Measurements from ENCODE around the gene WDR59. TPM values are rescaled to one million over a fixed set of nuclear protein-coding genes. Genes with fewer than 3 reads are reported as not detected.
"Not testable (repeated sequence)": the region's sequence is repeated elsewhere in the genome, so short reads cannot be mapped to it uniquely, and the experiment has no call there.

Gene WDR59
- total RNA-seq, 2 experiments from 2014 or later: 58.3 to 58.4 TPM

- peaks cover 50% of the 10 kb centered on the region for H3K36me3 Mint-ChIP-seq
- H3K27ac Mint-ChIP-seq: no peak overlapping the region
These were observed 62.5 kb downstream of the WDR59 start for GRCh38 chr16:74922150-74923138.

GRCh38 chr16:74921051-74921450 is 63.9 kb downstream of the WDR59 start:
- Mint-ChIP-seq H3K4me3 (no peak overlapping the region), H3K4me1 (no peaks in the 10 kb centered on the region), H3K36me3 (peaks cover 62% of the 10 kb centered on the region), H3K27me3 (no peaks in the 10 kb centered on the region), H3K9me3 (no peaks in the 10 kb centered on the region), H3K27ac (no peak overlapping the region)
- no peak for DNase-seq

More at GRCh38 chr16:74922150-74923138, 62.5 kb downstream of the WDR59 start:
- Mint-ChIP-seq H3K4me1 (no peaks in the 10 kb centered on the region), H3K4me3 (no peak overlapping the region), H3K9me3 (no peaks in the 10 kb centered on the region), H3K27me3 (no peaks in the 10 kb centered on the region)
- no peak for DNase-seq

GRCh38 chr16:74909665-74910064 is 75.3 kb downstream of the WDR59 start:
- no peak overlapping the region for H3K27ac Mint-ChIP-seq
- no peaks in the 10 kb centered on the region for H3K27me3 Mint-ChIP-seq
- H3K36me3 Mint-ChIP-seq: peaks cover 86% of the 10 kb centered on the region
- no peaks in the 10 kb centered on the region for H3K4me1 Mint-ChIP-seq
- DNase-seq: no peak
- no peak overlapping the region for H3K4me3 Mint-ChIP-seq
- peaks cover 19% of the 10 kb centered on the region for H3K9me3 Mint-ChIP-seq

- DNase-seq, H3K27ac Mint-ChIP-seq, H3K27me3 Mint-ChIP-seq, H3K4me1 Mint-ChIP-seq, H3K4me3 Mint-ChIP-seq: not testable (repeated sequence)
- H3K9me3 Mint-ChIP-seq: peaks cover 17% of the 10 kb centered on the region
- peaks cover 80% of the 10 kb centered on the region for H3K36me3 Mint-ChIP-seq
These were observed 76.2 kb downstream of the WDR59 start for GRCh38 chr16:74908759-74909158.

- Mint-ChIP-seq H3K36me3 (peaks cover 47% of the 10 kb centered on the region), H3K4me1 (no peaks in the 10 kb centered on the region), H3K27ac (no peak overlapping the region), H3K4me3 (no peak overlapping the region), H3K27me3 (no peaks in the 10 kb centered on the region), H3K9me3 (peaks cover 2% of the 10 kb centered on the region)
- no peak for DNase-seq
These were observed 80.8 kb downstream of the WDR59 start for GRCh38 chr16:74903901-74904678.

GRCh38 chr16:74903120-74903519 is 81.8 kb downstream of the WDR59 start:
- no peaks in the 10 kb centered on the region for H3K27me3 Mint-ChIP-seq
- H3K27ac Mint-ChIP-seq: no peak overlapping the region
- H3K4me1 Mint-ChIP-seq: no peaks in the 10 kb centered on the region
- H3K9me3 Mint-ChIP-seq: peaks cover 2% of the 10 kb centered on the region
- no peak overlapping the region for H3K4me3 Mint-ChIP-seq
- H3K36me3 Mint-ChIP-seq: peaks cover 44% of the 10 kb centered on the region
- no peak for DNase-seq

- no peaks in the 10 kb centered on the region for H3K4me1 Mint-ChIP-seq
- H3K27ac Mint-ChIP-seq: no peak overlapping the region
- H3K27me3 Mint-ChIP-seq: no peaks in the 10 kb centered on the region
- peaks cover 34% of the 10 kb centered on the region for H3K36me3 Mint-ChIP-seq
- no peak overlapping the region for H3K4me3 Mint-ChIP-seq
- H3K9me3 Mint-ChIP-seq: no peaks in the 10 kb centered on the region
- DNase-seq: no peak
These were observed 82.8 kb downstream of the WDR59 start for GRCh38 chr16:74902161-74902560.

- no peak for DNase-seq
- Mint-ChIP-seq H3K4me3 (no peak overlapping the region), H3K36me3 (peaks cover 32% of the 10 kb centered on the region), H3K27me3 (no peaks in the 10 kb centered on the region), H3K9me3 (no peaks in the 10 kb centered on the region), H3K4me1 (no peaks in the 10 kb centered on the region), H3K27ac (no peak overlapping the region)
These were observed 83.3 kb downstream of the WDR59 start for GRCh38 chr16:74901606-74902005.

- no peaks in the 10 kb centered on the region for H3K9me3 Mint-ChIP-seq
- H3K4me3 Mint-ChIP-seq: no peak overlapping the region
- no peak overlapping the region for H3K27ac Mint-ChIP-seq
- no peak for DNase-seq
- H3K36me3 Mint-ChIP-seq: peaks cover 26% of the 10 kb centered on the region
- H3K4me1 Mint-ChIP-seq: no peaks in the 10 kb centered on the region
- no peaks in the 10 kb centered on the region for H3K27me3 Mint-ChIP-seq
These were observed 85.1 kb downstream of the WDR59 start for GRCh38 chr16:74899816-74900215.

- DNase-seq: no peak
- H3K36me3 Mint-ChIP-seq: peaks cover 23% of the 10 kb centered on the region
- no peaks in the 10 kb centered on the region for H3K4me1 Mint-ChIP-seq
- H3K27ac Mint-ChIP-seq: no peak overlapping the region
- no peaks in the 10 kb centered on the region for H3K27me3 Mint-ChIP-seq
- H3K9me3 Mint-ChIP-seq: no peaks in the 10 kb centered on the region
- H3K4me3 Mint-ChIP-seq: no peak overlapping the region
These were observed 86.3 kb downstream of the WDR59 start for GRCh38 chr16:74898659-74899058.

GRCh38 chr16:74896389-74897370 is 88.2 kb downstream of the WDR59 start:
- Mint-ChIP-seq H3K9me3 (no peaks in the 10 kb centered on the region), H3K27me3 (no peaks in the 10 kb centered on the region), H3K27ac (no peak overlapping the region), H3K4me3 (no peak overlapping the region), H3K4me1 (no peaks in the 10 kb centered on the region), H3K36me3 (peaks cover 17% of the 10 kb centered on the region)
- DNase-seq: no peak

GRCh38 chr16:74893541-74893940 is 91.4 kb downstream of the WDR59 start:
- no peaks in the 10 kb centered on the region for H3K27me3 Mint-ChIP-seq
- no peak overlapping the region for H3K4me3 Mint-ChIP-seq
- peaks cover 13% of the 10 kb centered on the region for H3K36me3 Mint-ChIP-seq
- no peak for DNase-seq
- H3K27ac Mint-ChIP-seq: no peak overlapping the region
- no peaks in the 10 kb centered on the region for H3K4me1 Mint-ChIP-seq
- no peaks in the 10 kb centered on the region for H3K9me3 Mint-ChIP-seq

- Mint-ChIP-seq H3K4me3 (no peak overlapping the region), H3K36me3 (peaks cover 13% of the 10 kb centered on the region), H3K27ac (no peak overlapping the region), H3K9me3 (no peaks in the 10 kb centered on the region), H3K27me3 (no peaks in the 10 kb centered on the region), H3K4me1 (no peaks in the 10 kb centered on the region)
- DNase-seq: no peak
These were observed 92.1 kb downstream of the WDR59 start for GRCh38 chr16:74892574-74893461.

- Mint-ChIP-seq H3K4me1 (no peaks in the 10 kb centered on the region), H3K9me3 (no peaks in the 10 kb centered on the region), H3K4me3 (no peak overlapping the region), H3K36me3 (peaks cover 15% of the 10 kb centered on the region), H3K27me3 (no peaks in the 10 kb centered on the region), H3K27ac (no peak overlapping the region)
- no peak for DNase-seq
These were observed 96.0 kb downstream of the WDR59 start for GRCh38 chr16:74888888-74889287.

Measured in activated naive CD8-positive, alpha-beta T cell treated with anti-CD3 and anti-CD28 coated beads for 36 hours (primary cell).